ENCODE measurements around the gene DBI. TPM values are rescaled to one million over a fixed set of nuclear protein-coding genes. Genes with fewer than 3 reads are reported as not detected.
"Not testable (repeated sequence)": the region's sequence is repeated elsewhere in the genome, so short reads cannot be mapped to it uniquely, and the experiment has no call there.

The DBI gene
- total RNA-seq, 4 donors from 2014 or later = 43.0 to 101 (median 80.9) TPM

DNA sequence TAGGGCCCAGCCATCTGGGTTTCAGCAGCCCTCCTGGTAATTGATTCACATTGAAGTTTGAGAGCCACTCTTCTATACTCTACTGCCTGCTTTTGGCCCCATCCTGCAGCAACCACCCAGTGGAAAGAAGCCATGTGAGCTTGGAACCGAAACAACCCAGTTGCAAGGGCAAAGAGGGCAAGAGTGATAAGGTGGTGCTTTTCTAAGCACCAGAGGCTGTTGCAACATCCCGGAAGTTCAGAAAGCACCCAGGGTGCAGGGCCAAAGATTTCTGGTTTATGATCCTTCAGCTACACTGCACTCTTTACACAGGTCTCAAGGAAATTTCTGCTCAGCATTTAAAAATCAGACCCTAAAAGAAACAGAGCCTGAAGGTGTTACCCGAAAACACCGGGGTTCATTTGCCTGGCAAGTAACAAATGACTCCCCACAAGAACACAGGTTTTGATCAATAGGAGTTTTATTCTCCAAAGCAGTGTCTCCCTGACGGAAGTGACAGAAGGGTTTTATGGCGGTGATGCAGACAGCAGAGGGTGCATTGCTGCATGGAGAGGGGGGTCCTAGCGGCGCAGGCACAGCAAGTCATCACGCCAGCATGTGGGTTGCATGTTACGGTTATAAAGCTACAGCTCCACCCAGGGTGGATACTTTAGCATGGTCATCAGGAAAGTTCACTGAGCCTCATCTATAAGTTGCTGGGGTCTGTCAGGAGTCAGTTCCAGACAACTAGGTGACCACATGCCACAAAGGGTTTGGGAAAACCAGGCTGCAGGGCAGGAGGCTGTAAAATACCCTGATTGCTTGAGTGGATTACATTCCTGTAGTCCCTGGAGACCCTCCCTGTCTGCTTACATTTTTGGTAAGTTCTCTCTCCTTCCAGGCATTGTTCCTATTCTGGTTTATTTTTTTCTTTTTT is 36.1 kb downstream of the DBI start:
- Histone ChIP-seq H3K27me3 (peaks cover 6% of the 10 kb centered on the region), H3K36me3 (no peaks in the 10 kb centered on the region), H3K9me3 (peaks cover 0 to 6% (median 0%) of the 10 kb centered on the region in 3 donors), H3K27ac (no peak overlapping the region), H3K4me1 (no peaks in the 10 kb centered on the region), H3K4me3 (no peak overlapping the region)
- TF ChIP-seq, protein P1, sequence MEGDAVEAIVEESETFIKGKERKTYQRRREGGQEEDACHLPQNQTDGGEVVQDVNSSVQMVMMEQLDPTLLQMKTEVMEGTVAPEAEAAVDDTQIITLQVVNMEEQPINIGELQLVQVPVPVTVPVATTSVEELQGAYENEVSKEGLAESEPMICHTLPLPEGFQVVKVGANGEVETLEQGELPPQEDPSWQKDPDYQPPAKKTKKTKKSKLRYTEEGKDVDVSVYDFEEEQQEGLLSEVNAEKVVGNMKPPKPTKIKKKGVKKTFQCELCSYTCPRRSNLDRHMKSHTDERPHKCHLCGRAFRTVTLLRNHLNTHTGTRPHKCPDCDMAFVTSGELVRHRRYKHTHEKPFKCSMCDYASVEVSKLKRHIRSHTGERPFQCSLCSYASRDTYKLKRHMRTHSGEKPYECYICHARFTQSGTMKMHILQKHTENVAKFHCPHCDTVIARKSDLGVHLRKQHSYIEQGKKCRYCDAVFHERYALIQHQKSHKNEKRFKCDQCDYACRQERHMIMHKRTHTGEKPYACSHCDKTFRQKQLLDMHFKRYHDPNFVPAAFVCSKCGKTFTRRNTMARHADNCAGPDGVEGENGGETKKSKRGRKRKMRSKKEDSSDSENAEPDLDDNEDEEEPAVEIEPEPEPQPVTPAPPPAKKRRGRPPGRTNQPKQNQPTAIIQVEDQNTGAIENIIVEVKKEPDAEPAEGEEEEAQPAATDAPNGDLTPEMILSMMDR (IDR thresholded peaks at IDR 0.05) = no peak
- no peak for TF ChIP-seq EP300 (IDR thresholded peaks at IDR 0.05)
- TF ChIP-seq POLR2AphosphoS5 (IDR thresholded peaks at IDR 0.05) = no peak
- no peak for TF ChIP-seq POLR2A (IDR thresholded peaks at IDR 0.05)
- WGBS, 2 donors (ENCODE audit: low coverage in 1 of 2) = 65% methylated on average over 5 to 7 of the region's 10 CpGs
- ATAC-seq = no peak

- H3K9me3 ChIP-seq, H3K27ac ChIP-seq, H3K27me3 ChIP-seq, H3K4me1 ChIP-seq, H3K36me3 ChIP-seq, H3K4me3 ChIP-seq, ATAC-seq: not testable (repeated sequence)
- 75 to 85% methylated on average over 6 to 12 of the region's 12 CpGs for whole genome bisulfite sequencing, 2 donors (ENCODE audit: low coverage in 1 of 2)
These were observed 36.8 kb downstream of the DBI start for GRCh38 chr2:119403618-119404017.

- ATAC-seq = no peak
- TF ChIP-seq EP300 (IDR thresholded peaks at IDR 0.05) (no peak), POLR2AphosphoS5 (IDR thresholded peaks at IDR 0.05) (no peak), POLR2A (IDR thresholded peaks at IDR 0.05) (no peak)
- TF ChIP-seq, protein P1 (IDR thresholded peaks at IDR 0.05) = no peak
- Histone ChIP-seq H3K27ac (no peak overlapping the region), H3K9me3 (peaks cover 0 to 6% (median 0%) of the 10 kb centered on the region in 3 donors), H3K4me3 (no peak overlapping the region), H3K36me3 (no peaks in the 10 kb centered on the region), H3K27me3 (peaks cover 6% of the 10 kb centered on the region), H3K4me1 (no peaks in the 10 kb centered on the region)
- 90% methylated on average over 2 of the region's 2 CpGs; no CpG with 5 or more reads in 1 of the 2 donors for WGBS, 2 donors (ENCODE audit: low coverage in 1 of 2)
These were observed 38.4 kb downstream of the DBI start for GRCh38 chr2:119405151-119405550.

DNA sequence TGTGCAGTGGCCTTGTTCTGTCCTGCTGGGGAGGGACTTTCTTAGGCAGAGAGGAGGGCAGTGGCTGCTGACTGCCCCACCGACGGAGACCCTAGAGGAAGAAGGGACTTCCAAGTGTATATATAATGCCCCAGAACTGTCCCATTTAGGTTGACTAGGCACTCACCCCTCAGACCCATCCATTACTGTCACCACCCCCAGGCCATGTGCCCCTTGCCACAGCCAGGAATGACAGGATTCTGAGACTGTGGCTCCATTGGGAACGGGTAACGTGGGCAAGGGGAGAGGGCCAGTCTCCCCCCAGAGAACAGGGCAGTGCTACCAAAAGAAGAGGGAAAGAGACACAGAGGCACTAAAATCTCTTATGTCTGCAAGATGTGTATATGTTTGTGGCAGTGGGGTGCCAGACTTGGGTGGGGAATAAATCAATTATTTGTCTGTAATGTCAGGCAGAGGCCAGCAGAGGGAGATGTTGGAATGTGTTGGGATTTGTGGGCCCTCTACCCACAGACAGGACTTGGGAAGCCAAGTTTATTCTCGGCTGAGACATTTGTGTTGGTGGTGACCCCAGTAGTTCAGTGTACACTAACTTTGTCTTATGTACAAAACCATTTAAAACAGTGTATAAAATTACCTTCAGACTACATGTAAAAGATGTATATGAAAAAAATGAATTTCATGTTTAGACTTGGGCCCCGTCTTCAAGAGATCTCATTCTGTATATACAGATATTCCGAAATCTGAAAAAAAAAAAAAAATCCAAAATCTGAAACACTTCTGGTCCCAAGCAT is 40.8 kb downstream of the DBI start:
- H3K27ac ChIP-seq = no peak overlapping the region
- no peaks in the 10 kb centered on the region for H3K4me1 ChIP-seq
- no peak overlapping the region for H3K4me3 ChIP-seq
- H3K36me3 ChIP-seq = no peaks in the 10 kb centered on the region
- peak; percentile 62 for ATAC-seq
- WGBS, 2 donors (ENCODE audit: low coverage in 1 of 2) = 43 to 51% methylated on average over 5 of the region's 7 CpGs
- peaks cover 6% of the 10 kb centered on the region for H3K27me3 ChIP-seq
- H3K9me3 ChIP-seq = peaks cover 0 to 6% (median 0%) of the 10 kb centered on the region in 3 donors
- TF ChIP-seq POLR2AphosphoS5 (IDR thresholded peaks at IDR 0.05) = no peak
- TF ChIP-seq, protein P1 (IDR thresholded peaks at IDR 0.05) = peak in 3 of 4 experiments; percentile 76 to 88 (median 85)
- no peak for TF ChIP-seq POLR2A (IDR thresholded peaks at IDR 0.05)
- TF ChIP-seq EP300 (IDR thresholded peaks at IDR 0.05) = no peak

DNA sequence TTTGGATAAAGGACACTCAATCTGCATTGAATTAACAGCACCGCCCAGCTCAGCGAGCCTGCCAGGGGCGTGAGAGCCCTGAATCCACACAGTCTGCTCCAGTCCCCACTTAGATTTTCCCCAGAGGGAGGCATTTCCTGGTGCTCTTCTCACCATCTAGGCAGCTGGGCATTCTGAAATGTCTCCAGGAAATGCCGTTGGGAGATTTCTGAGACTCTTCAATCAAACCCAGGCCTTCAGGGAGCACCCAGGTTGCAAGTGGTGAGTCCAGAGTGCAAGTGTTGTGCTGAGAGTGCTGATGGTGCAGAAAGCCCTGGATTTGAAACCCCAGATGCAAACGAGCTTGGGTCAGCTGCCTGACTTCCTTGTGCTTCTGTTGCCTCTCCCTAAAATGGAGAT is 41.4 kb downstream of the DBI start:
- ATAC-seq = peak; percentile 61
- H3K36me3 ChIP-seq = no peaks in the 10 kb centered on the region
- H3K27me3 ChIP-seq = peaks cover 6% of the 10 kb centered on the region
- no peak for TF ChIP-seq EP300 (IDR thresholded peaks at IDR 0.05)
- no peak for TF ChIP-seq POLR2A (IDR thresholded peaks at IDR 0.05)
- TF ChIP-seq POLR2AphosphoS5 (IDR thresholded peaks at IDR 0.05) = no peak
- TF ChIP-seq, protein P1 (IDR thresholded peaks at IDR 0.05) = no peak
- peaks cover 0 to 6% (median 0%) of the 10 kb centered on the region in 3 donors for H3K9me3 ChIP-seq
- H3K4me1 ChIP-seq = no peaks in the 10 kb centered on the region
- no peak overlapping the region for H3K27ac ChIP-seq
- H3K4me3 ChIP-seq = no peak overlapping the region
- 54% methylated on average over 3 of the region's 5 CpGs; no CpG with 5 or more reads in 1 of the 2 donors for WGBS, 2 donors (ENCODE audit: low coverage in 1 of 2)
